Endodermal cell (in vitro differentiated cells): Measurements from ENCODE around the gene TMEM259. TPM values are rescaled to one million over a fixed set of nuclear protein-coding genes. Genes with fewer than 3 reads are reported as not detected.

Experiments used
- DNase-seq: peaks from one replicate; pipeline ENCODE4 v3.0.0-alpha.2; 2017
- H3K27ac ChIP-seq: 2 replicates; pipeline ENCODE4 v1.5.1; 2013; ENCODE audit warnings: mild to moderate bottlenecking, low read depth, low read length, moderate library complexity
- H3K27me3 ChIP-seq: 2 replicates; pipeline ENCODE4 v1.6.1; 2013; ENCODE audit warnings: mild to moderate bottlenecking, low read length, moderate library complexity; ENCODE audit not compliant: insufficient read depth, control insufficient read depth, poor library complexity, severe bottlenecking
- H3K36me3 ChIP-seq: 2 replicates; pipeline ENCODE4 v1.7.0; 2013; ENCODE audit warnings: mild to moderate bottlenecking, low read length, moderate library complexity; ENCODE audit not compliant: control insufficient read depth, insufficient read depth
- H3K4me1 ChIP-seq: one replicate; pipeline ENCODE4 v1.7.0; 2013; ENCODE audit warnings: low read length; ENCODE audit not compliant: control insufficient read depth, insufficient read depth
- H3K4me3 ChIP-seq: 2 replicates; pipeline ENCODE4 v1.5.1; 2013; ENCODE audit warnings: mild to moderate bottlenecking, low read length, moderate library complexity
- H3K9ac ChIP-seq: 2 replicates; pipeline ENCODE4 v1.6.1; 2013; ENCODE audit warnings: mild to moderate bottlenecking, low read length, moderate library complexity; ENCODE audit not compliant: poor library complexity, severe bottlenecking; ENCODE audit errors: extremely low read depth
- H3K9me3 ChIP-seq: 2 replicates; pipeline ENCODE4 v1.6.1; 2013; ENCODE audit warnings: mild to moderate bottlenecking, low read length, moderate library complexity; ENCODE audit not compliant: control insufficient read depth
- H3K27ac Mint-ChIP-seq: 2 replicates; pipeline ENCODE4 v1.8.0; 2020; ENCODE audit warnings: mixed read lengths
- H3K27me3 Mint-ChIP-seq: 2 replicates; pipeline ENCODE4 v1.8.0; 2021; ENCODE audit warnings: mild to moderate bottlenecking, mixed read lengths; ENCODE audit not compliant: insufficient read depth
- H3K36me3 Mint-ChIP-seq: 2 replicates; pipeline ENCODE4 v1.8.0; 2020; ENCODE audit warnings: low read depth, mixed read lengths
- H3K4me1 Mint-ChIP-seq: 2 replicates; pipeline ENCODE4 v1.8.0; 2020; ENCODE audit warnings: mixed read lengths
- H3K4me3 Mint-ChIP-seq: 2 replicates; pipeline ENCODE4 v1.8.0; 2020; ENCODE audit warnings: mild to moderate bottlenecking, moderate library complexity, mixed read lengths
- H3K9me3 Mint-ChIP-seq: 2 replicates; pipeline ENCODE4 v1.8.0; 2020; ENCODE audit warnings: mild to moderate bottlenecking, mixed read lengths
- WGBS, 2 experiments: methylation state at CpG; one replicate each; pipeline versions ENCODE4 v1.1.5 to v1.1.7; 2013; ENCODE audit warnings: missing lambda C conversion rate in 2 of 2, mixed read lengths in 1 of 2; ENCODE audit not compliant: insufficient coverage in 1 of 2, insufficient read length in 1 of 2; 5-methylcytosine and 5-hydroxymethylcytosine counted together
- total RNA-seq, 2 donors: library from RNA; stranded (reverse); fragmentation: NEBNext Ultra II Directional in 1 of 2; extraction: Animal tissue kit (Norgen Biotek cat#: 25700) in 1 of 2; gene quantifications; 2 replicates in 1 of 2; 3 replicates in 1 of 2; pipeline ENCODE4 v1.2.1, GENCODE V29; 2021
- TF ChIP-seq, protein P1 (sequence below): fragments of 200-600 bp; sonication (generic); conservative IDR thresholded peaks from 2 replicates; pipeline ENCODE4 v1.5.0; 2021; ENCODE audit warnings: antibody characterized with exemption, mild to moderate bottlenecking

TMEM259 gene
- total RNA-seq, 2 donors from 2014 or later, result 157 to 176 TPM

DNA sequence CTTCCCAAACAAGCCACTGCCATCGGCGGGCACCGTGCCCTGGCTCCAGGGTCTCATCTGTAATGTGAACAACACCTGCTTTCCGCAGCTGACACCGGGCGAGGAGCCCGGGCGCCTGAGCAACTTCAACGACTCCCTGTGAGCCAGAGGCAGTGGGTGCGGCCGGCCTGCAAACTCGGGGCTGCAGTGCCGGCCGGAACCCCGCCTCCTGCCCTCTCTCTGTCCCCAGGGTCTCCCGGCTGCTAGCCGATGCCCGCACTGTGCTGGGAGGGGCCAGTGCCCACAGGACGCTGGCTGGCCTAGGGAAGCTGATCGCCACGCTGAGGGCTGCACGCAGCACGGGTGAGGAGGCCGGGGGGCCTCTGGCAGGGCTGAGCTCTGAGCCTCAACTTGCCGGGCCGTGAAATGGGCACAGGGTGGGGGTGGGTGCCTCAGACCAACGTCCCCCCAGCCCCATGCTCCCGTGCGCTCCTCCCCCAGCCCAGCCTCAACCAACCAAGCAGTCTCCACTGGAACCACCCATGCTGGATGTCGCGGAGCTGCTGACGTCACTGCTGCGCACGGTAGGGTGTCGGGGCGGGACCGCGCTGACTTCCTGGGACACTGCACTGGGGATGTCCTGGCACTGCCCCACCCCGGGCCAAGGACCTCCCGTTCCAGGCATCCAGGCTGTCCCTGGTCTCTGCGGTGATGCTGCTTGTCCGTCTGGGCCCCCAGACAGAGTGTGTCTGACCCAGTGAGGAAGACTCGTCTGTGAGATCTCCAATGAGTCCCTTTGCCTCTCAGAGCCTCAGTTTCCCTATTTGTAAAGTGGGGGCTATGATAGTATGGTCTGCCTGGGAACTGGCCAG lies 21.1 kb upstream of the TMEM259 start:
- DNase-seq, result peak; percentile 49
- Mint-ChIP-seq H3K4me1 (peaks cover 7% of the 10 kb centered on the region), H3K27me3 (no peaks in the 10 kb centered on the region), H3K27ac (no peak overlapping the region), H3K9me3 (no peaks in the 10 kb centered on the region), H3K36me3 (peaks cover 32% of the 10 kb centered on the region), H3K4me3 (peak overlapping the region; percentile 82)
- Histone ChIP-seq H3K27ac (no peak overlapping the region), H3K4me3 (no peak overlapping the region), H3K36me3 (peaks cover 33% of the 10 kb centered on the region), H3K9ac (no peak overlapping the region), H3K9me3 (no peaks in the 10 kb centered on the region), H3K4me1 (no peaks in the 10 kb centered on the region), H3K27me3 (no peaks in the 10 kb centered on the region)
- TF ChIP-seq, protein P1, sequence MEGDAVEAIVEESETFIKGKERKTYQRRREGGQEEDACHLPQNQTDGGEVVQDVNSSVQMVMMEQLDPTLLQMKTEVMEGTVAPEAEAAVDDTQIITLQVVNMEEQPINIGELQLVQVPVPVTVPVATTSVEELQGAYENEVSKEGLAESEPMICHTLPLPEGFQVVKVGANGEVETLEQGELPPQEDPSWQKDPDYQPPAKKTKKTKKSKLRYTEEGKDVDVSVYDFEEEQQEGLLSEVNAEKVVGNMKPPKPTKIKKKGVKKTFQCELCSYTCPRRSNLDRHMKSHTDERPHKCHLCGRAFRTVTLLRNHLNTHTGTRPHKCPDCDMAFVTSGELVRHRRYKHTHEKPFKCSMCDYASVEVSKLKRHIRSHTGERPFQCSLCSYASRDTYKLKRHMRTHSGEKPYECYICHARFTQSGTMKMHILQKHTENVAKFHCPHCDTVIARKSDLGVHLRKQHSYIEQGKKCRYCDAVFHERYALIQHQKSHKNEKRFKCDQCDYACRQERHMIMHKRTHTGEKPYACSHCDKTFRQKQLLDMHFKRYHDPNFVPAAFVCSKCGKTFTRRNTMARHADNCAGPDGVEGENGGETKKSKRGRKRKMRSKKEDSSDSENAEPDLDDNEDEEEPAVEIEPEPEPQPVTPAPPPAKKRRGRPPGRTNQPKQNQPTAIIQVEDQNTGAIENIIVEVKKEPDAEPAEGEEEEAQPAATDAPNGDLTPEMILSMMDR, result no peak
- 87 to 94% methylated on average over 20 to 43 of the region's 43 CpGs for WGBS, 2 experiments

DNA sequence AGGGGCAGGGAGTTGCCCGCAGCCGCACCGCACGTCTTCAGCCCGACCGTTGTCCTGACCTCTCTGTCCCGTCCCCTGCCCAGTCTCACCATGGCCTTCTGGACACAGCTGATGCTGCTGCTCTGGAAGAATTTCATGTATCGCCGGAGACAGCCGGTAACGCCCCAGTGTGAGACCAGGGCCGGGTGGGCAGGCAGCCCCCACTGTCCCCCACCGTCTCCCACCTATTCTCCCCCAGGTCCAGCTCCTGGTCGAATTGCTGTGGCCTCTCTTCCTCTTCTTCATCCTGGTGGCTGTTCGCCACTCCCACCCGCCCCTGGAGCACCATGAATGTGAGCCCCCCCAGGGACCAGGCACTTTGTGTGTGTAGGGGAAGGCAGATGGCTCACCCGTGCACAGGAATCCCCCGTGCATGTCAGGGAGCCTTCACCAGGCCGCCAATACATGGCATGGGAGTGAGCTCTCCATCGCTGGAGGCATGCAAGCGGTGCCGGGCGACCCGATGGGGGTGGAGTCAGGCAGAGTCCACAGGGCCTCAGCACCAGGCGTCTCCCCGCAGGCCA lies 20.4 kb upstream of the TMEM259 start:
- H3K4me3 Mint-ChIP-seq, result peak overlapping the region; percentile 82
- no peaks in the 10 kb centered on the region for H3K4me1 ChIP-seq
- H3K27me3 Mint-ChIP-seq, result no peaks in the 10 kb centered on the region
- no peak for DNase-seq
- H3K9me3 Mint-ChIP-seq, result no peaks in the 10 kb centered on the region
- H3K36me3 ChIP-seq, result peaks cover 36% of the 10 kb centered on the region
- no peak overlapping the region for H3K27ac ChIP-seq
- H3K4me1 Mint-ChIP-seq, result peaks cover 7% of the 10 kb centered on the region
- H3K9me3 ChIP-seq, result no peaks in the 10 kb centered on the region
- H3K27me3 ChIP-seq, result no peaks in the 10 kb centered on the region
- H3K4me3 ChIP-seq, result peak overlapping the region; percentile 91
- H3K36me3 Mint-ChIP-seq, result peaks cover 35% of the 10 kb centered on the region
- peak overlapping the region; percentile 92 for H3K27ac Mint-ChIP-seq
- no peak overlapping the region for H3K9ac ChIP-seq
- WGBS, 2 experiments, result 57 to 63% methylated on average over 11 to 26 of the region's 26 CpGs
- TF ChIP-seq, protein P1, result no peak

GRCh38 chr19:1040476-1041271 lies 19.8 kb upstream of the TMEM259 start:
- peaks cover 42% of the 10 kb centered on the region for H3K36me3 Mint-ChIP-seq
- TF ChIP-seq, protein P1, result no peak
- H3K9me3 Mint-ChIP-seq, result no peaks in the 10 kb centered on the region
- 5 to 8% methylated on average over 20 to 27 of the region's 27 CpGs for WGBS, 2 experiments
- H3K9me3 ChIP-seq, result no peaks in the 10 kb centered on the region
- DNase-seq, result peak; percentile 99
- no peak overlapping the region for H3K27ac ChIP-seq
- H3K4me3 Mint-ChIP-seq, result peak overlapping the region; percentile 82
- H3K9ac ChIP-seq, result peak overlapping the region; percentile 71
- no peaks in the 10 kb centered on the region for H3K27me3 Mint-ChIP-seq
- peaks cover 7% of the 10 kb centered on the region for H3K4me1 Mint-ChIP-seq
- peak overlapping the region; percentile 93 for H3K27ac Mint-ChIP-seq
- peak overlapping the region; percentile 91 for H3K4me3 ChIP-seq
- no peaks in the 10 kb centered on the region for H3K27me3 ChIP-seq
- no peaks in the 10 kb centered on the region for H3K4me1 ChIP-seq
- H3K36me3 ChIP-seq, result peaks cover 43% of the 10 kb centered on the region
